DMS79 (cell line): ENCODE measurements around the gene EML4.

Source experiments
- DNase-seq: peaks from one replicate; lab custom pipeline; 2025; lab: John Stamatoyannopoulos, UW

EML4 gene

DNA sequence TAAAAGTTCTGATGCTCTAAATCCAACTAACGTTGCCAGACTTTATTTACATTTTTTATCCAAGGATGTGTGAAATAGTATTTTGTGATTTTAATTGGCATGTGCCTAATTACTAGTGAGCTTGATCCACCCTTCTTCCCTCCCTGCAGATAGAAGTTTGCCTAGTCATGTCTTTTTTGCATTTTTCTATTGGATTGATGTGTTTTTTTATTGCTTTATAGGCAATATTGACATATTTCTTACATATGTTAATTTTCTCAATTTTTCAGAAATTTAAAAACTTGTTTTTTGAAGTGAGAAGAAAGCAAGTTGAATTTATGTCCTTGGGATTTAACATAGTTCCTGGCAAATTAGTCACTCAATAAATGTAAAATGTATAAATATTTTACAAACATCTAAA is 56.4 kb downstream of the EML4 start:
- no peak for DNase-seq

DNA sequence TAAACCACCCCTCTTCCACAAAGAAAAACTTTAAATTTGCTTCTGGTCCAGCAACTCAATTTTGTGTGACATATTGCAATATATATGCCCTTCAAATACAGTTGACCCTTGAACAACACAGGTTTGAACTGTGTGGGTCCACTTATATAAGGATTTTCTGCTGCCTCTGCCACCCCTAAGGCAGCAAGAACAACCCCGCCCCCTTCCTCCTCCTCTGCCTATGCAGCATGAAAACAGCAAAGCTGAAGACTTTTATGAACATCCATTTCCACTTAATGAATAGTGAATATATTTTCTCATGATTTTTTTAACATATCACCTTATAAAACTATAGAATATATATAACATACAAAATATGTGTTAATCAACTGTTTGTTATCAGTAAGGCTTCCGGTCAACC is 58.3 kb downstream of the EML4 start:
- no peak for DNase-seq

DNA sequence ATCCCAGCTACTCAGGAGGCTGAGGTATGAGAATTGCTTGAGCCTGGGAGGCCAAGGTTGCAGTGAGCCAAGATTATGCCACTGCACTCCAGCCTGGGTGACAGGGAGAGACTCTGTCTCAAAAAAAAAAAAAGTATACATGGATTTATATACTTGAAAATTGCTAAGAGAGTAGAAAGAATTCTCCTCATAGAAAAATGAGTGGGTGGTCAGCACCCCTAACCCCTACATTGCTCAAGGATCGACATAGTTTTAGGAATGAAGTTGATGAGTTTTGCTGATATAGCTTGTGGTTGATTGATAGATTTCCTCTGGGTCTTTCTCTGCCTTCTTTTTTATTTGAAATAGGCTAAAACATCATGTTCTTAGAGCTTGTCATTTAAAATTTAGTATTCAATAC is 58.9 kb downstream of the EML4 start:
- DNase-seq = no peak

DNA sequence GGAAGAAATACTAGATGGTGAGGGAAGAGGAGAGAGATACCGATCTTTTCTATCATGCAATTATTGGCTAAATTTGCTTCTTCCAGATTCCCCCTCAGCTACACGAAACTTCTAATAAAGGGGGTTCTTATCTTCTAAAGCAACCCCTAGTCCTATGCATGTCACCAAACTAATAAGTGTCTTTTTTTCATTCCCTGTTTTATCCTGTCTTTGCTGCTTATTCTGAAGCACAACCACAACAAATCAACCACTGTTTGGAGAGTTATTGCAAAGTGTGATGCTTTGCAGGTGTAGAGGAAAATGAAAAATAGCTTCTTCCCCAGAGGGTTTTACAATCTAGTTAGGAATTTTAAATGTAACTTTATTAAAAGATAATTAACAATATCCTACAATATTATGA is 60.8 kb downstream of the EML4 start:
- DNase-seq = no peak

DNA sequence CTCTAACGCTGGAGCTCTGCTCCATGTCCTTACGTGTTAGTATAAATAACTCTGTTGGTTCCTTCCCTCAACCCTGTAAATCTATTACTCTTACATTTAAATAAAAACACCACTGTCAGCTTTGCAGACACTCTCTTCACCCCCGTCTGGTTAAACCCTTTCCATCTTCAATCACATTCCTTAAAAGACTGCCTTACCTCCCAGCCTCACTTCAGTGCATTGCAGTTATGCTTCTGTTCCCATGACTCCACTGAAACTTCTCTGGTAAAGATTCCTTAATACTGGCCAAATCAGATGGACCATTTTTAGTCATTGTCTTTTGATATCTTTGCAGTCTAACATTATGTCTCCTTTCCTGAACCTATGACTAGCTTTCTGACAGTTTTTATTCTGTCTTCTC is 61.7 kb downstream of the EML4 start:
- DNase-seq = no peak

DNA sequence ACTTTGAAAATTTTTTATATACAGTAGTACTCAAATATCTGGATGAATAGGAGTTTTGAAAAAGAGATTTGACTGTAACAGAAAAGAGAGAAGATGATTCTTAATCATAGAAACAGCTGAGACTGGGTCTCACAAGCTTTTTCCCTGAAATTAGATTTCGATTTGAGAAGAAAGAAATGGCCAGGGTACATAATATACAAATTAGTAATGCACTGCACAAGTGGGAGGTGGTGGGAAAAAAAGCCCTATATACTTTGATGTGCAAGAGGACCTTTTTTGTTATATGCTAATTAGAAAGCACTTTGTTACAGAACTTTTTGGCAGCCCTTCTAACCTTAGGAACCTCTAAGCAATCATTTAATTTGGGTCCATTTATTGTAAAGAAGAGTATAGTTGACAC is 62.9 kb downstream of the EML4 start:
- DNase-seq = no peak

DNA sequence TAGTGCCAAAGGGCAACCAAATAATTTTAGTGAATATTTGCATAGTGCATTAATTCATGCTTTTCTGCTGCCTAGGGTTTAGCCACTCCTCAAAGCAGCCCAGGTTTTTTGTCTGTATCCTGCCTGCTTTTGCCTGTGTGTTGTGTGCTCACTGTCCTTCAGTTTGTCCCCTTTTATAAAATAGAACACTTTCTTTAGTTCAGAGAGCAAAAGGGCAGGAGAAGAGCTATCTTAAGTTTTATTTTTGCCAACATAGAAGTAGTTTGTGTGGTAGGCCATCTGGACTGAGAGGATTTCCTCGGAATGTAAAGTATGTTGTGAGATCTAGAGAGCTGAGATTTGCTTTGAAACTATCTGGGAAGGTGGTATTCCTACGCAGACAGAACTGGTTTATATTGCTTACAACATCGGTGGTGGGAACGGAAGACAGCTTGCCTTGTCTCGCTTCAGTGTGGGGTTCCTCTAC is 64.9 kb downstream of the EML4 start:
- no peak for DNase-seq

DNA sequence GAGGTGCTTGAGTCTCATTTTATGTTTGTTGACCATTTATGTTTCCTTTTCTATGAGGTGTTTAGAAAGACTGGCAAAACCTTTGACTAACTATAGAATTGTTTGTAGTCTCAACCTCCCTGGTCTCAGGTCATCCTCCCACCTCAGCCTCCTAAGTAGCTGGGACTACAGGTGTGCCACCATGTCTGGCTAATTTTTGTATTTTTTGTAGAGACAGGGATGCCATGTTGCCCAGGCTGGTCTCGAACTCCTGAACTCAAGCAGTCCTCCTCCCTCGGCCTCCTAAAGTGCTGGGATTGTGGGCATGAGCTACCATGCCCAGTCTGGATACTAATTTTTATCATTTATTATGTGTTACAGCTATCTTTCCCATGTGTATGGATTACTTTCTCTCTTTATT is 67.8 kb downstream of the EML4 start:
- DNase-seq = no peak

DNA sequence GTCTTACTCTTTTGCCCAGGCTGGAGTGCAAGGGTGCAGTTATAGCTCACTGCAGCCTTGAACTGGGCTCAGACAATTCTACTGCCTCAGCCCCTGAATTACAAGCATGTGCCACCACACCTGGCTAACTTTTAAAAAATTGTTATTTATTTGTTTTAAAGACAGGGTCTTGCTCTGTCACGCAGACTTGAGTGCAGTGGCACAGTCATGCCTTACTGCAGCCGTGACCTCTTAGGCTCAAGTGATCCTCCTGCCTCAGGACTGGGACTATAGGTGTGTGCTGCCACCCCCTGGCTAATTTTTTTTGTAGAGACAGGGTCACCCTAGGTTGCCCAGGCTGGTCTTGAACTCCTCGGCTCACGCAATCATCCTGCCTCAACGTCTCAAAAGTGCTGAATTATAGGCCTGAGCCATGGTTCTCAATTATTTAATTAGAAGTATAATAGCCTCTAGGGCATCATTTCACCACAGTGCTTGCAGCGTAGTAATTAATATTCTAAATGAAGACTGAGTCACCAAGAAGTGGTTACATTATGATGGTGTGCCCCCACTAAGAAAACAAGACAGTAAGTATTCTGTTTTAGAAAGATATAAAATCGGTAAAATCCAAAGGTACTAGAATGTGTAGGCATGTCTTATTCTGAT is 69.6 kb downstream of the EML4 start:
- DNase-seq = peak; percentile 64

DNA sequence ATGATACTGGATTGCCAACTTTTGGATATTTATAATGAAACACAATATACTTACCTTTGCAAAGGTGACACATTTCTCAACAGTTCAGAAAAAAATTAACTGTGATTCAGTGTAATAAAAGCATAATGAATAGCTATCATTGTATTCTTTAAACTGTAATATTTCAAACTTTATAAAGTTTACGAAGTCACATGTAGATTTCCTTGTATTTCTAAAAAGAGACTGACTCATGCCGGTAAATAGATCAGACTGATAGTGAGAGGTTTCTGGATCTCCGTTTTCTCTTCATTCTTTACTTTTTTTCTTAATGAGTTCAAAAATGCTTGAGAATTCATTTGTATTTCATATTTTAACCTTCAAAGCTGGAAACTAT is 70.1 kb downstream of the EML4 start:
- DNase-seq = no peak

DNA sequence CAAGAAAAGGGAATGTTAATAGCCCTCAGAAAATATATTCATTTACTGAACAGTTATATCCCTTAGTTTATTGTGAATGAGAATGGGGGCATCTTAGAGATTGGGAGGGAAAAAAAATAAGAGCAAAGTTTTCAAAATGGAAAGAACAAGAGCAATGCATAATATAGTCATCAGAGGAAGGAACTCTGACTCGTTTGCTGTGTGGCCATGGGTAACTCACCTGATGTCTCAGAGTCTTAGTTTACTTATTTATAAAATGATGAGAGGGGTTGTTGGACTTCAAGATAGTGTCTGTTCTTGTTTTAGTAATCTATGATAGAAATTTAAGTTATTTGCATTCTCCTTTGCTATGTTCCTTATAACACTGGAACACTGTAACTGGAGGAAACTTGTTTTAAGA is 70.7 kb downstream of the EML4 start:
- DNase-seq = no peak

DNA sequence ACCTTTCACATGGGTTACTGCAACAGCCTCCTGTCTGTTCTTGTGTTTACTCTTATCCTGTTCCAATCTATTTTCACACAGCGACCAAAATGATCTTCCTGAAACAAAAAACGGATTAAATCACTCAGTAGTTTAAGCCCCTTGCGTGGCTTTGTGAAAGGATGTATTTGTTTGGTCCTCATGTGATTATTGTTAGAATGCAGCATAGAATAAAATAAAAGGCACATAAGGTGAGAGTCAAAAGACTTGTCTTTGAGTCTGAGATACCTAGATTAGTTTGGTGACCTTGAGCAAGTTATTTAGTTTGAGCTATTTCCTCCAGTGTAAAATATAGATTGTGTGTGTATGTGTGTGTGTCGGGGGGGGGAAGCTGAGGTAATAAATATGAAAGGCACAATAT is 72.4 kb downstream of the EML4 start:
- DNase-seq = no peak

DNA sequence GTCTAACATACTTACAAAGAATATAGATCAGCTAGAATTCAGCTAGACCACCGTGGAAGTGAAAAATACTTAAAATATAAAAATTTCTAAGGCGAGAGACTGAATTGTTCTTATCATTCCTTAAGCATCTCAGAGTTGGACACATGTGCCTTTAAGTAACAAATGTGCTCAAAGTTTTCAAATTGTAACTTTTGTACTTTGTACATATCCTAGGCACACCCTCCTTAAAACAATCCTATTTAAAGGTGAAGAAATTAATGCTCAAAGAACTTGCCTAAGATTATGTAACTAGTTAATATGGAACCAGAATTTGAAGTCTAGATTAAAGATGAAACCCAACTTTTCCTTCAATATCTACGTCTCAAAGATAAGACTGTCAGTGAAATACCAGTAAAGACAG is 74.1 kb downstream of the EML4 start:
- DNase-seq = no peak

DNA sequence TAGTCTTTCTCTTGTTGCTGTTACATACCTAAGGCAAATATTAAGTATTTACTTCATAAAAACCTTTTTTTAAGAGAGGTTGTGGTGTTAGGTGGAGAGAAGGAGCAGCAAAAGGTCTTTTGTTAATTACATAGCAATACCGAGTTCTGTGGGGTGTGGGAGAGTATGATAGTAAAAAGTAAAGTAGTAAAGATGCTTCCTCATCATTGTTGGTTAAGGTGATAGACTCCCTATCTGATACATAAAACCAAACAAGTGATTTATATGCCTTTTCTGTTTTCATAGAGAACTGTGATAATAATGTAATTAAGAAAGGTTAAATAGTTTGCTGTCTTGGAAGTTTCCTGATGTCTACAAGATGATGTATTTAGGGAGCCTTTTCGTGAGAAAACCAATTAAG is 75.4 kb downstream of the EML4 start:
- no peak for DNase-seq

DNA sequence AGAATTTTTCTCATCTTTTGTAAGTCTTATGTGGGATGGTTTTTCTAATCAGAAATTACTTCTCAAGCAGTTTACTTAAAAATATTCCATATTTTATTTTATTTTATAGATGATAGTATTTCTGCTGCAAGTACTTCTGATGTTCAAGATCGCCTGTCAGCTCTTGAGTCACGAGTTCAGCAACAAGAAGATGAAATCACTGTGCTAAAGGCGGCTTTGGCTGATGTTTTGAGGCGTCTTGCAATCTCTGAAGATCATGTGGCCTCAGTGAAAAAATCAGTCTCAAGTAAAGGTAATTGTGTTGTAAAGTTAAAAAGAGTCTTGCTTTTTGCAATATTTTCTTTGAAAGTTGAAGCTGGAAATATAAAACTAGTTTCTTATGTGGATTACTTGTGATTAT is 76.2 kb downstream of the EML4 start:
- no peak for DNase-seq

DNA sequence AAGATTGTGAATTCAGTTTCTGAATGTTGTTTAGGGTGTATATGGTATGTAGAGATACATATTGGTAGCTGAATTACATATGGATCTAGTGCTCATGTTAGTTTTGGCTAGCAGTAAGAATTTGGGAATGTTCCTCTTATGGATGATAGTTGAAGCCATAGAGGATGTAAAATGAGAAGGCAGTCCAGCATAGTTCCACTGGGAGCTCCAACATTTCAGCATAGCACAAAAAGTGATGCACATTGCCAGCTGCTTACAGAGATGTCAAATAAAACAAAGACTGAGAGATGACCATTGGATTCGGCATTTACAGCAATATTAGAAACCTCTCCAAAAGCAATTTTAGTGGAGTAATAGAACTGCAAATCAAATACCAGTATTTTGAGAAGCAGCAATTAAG is 77.4 kb downstream of the EML4 start:
- DNase-seq = no peak

DNA sequence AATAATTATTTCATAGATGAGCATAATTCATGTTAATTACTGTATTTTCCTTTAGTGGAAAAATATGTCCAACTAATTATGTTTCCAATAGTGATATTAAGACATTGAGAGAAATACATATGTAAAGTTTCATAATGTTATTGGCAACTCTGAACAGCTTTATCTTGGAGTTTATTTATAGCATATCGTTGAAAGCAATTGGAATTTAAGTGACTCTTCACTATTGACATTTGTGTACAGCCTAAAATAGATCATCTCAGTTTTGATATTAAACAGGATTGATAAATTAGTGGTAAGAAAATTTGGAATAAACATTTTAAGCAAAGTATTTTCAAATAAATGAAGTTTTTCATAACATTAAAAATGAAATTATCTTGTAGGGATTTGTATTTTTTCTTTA is 79.7 kb downstream of the EML4 start:
- DNase-seq = no peak

DNA sequence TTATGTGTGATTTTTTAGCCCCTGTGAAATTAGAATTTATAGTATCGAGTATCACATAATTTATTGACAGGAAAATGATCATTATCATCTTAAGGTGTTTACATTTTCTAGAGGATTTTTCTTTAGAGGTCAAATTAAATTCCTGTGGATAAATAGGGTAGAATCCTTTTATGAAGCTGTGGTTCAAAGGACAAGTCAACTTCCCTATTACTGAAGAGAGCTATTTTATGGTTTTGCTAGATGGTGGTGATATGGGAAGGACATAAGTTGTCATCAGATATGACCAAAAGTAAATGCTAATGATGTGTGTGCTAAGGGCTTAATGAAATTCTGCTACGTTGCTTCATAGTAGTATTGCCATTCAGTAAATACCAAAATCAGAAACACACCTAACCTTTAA is 80.1 kb downstream of the EML4 start:
- no peak for DNase-seq

DNA sequence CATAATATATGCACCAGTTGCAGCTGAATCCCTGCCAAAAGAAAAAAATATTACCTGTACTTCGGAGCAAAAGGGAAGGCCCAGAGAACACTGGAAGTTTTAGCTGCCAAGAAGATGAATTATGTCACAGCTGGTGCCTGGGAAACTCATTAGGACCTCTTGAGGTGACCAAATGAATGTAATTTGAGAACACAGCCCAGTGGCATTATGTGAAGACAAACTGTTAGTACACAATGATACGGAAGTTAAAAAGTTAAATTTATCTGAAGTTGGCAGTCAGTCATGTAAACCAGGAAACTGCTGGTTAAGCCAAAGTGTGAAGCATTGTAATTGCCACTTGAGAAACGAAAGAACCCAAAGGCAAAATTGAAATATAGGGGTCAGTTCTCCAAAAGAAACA is 80.7 kb downstream of the EML4 start:
- peak; percentile 81 for DNase-seq

DNA sequence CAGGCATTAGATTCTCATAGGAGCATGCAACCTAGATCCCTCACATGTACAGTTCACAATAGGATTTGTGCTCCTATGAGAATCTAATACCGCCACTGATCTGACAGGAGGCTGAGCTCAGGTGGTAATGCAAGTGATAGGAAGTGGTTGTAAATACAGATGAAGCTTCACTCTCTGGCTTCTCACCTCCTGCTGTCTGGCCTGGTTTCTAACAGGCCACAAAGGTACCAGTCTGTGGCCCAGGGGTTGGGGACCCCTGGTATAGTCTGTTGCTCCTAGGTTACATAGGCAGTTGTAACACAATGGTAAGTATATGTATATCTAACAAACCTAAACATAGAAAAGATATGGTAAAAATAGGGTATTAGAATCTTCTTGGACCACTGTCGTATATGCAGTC is 81.8 kb downstream of the EML4 start:
- no peak for DNase-seq

DNA sequence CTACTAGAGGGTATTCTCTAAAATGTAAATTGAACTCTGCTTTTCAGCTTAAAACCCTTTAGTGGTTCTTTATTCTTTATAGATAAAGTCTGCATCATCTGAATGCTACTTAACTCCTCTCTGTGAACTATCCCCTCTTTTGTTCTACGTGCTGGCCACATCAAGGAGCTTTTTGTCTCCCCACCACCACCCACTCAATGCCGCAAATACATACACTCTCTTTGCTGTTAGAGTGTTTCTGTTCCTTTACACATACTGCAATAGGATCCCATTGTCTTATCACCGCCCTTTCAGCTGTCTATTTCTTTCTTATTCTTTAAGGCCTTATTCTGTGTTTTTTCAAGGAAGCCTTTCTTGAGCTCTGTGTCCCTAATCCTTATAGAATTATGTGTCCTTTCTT is 83.3 kb downstream of the EML4 start:
- DNase-seq = no peak

DNA sequence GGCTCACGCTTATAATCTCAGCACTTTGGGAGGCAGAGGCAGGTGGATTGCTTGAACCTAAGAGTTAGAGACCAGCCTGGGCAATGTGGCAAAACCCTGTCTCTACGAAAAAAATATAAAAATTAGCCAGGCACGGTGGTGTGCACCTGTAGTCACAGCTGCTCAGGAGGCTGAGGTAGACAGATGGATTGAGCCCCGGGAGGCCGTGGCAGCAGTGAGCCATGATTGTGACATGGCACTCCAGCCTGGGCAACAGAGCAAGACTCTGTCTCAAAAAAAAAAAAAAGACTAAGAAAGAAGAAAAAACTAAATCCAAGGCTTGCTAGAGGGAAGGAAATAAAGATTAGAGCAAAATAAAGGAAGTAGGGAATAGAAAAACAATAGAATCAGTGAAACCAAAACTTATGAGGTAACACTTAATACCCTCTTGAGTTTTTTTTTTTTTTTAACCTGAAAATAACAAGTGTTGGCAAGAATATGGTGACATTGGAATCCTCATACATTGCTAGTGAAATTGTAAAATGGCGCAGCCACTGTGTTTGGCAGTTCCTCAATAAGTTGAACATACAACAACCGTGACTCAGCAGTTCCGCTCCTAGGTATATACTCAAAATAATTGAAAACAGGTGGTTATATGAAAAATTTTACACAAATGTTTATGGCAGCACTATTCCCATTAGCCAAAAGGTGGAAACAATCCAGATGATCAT is 85.2 kb downstream of the EML4 start:
- no peak for DNase-seq

DNA sequence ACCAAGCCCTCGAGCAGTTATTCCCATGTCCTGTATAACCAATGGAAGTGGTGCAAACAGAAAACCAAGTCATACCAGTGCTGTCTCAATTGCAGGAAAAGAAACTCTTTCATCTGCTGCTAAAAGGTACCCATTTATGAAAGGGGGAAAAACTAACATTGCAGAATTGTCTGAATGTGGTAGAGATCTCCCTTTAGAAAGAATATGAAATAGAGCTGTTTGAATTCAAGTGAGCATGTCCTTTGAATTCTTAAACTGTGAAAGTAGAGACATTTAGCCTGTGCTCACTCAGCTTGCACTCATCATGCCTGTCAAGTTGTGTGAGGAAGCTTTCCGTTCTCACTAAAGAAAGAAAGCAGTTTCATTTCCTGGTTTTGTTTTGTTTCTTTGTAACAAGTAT is 87.4 kb downstream of the EML4 start:
- DNase-seq = no peak

DNA sequence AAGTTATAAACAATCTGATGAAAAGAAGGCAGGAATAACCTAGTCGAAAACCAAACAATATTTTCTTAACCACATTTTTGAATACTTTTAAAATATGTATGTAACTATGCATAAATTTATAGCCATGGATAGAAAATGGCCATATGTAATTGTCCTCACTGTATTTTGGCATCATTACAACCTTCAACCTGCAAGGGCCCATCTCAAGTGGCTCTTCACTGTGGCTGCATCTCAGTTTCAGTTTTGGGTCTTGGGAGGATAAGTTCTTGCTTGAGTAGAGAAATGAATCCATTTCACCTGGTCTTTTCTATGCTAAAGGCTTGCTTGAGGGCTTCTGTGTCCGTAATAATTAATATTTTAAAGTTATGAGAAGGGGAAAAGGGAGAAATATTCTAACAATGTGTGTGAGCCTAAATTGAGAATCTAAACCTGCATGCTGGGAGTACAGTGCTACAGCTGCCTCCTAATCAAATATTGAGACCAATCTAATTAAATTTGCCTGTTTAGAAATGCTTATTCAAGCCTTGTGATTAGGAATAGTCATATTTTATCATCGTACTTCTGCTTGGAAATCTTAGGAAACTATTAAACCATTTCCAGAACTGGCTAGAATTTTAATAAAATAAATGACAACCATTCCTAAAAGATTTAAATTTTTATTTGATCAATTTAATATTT is 92.5 kb downstream of the EML4 start:
- DNase-seq = peak; percentile 89
